Lung (tissue), 12 donors: ENCODE data around the gene TNN. TPM values are rescaled to one million over a fixed set of nuclear protein-coding genes. Genes with fewer than 3 reads are reported as not detected.

ENCODE experiments used
- ATAC-seq: fragments of 200-7000 bp; cut with Tn5 transposase; one replicate; pipeline ENCODE4 v1.9.1; 2020; ENCODE audit warnings: moderate number of reproducible peaks; ENCODE audit not compliant: insufficient read depth, low FRiP score
- DNase-seq, 3 donors: peaks; one replicate each; pipeline ENCODE4 v3.0.0-alpha.2; 2013 to 2017
- H3K27ac ChIP-seq, 2 donors: one replicate each; pipeline ENCODE4 v1.5.1; 2013; ENCODE audit warnings: mild to moderate bottlenecking in 2 of 2, moderate library complexity in 2 of 2, control low read depth in 1 of 2, inconsistent platforms in 1 of 2, low read depth in 1 of 2, low read length in 1 of 2
- H3K27me3 ChIP-seq, 3 donors: one replicate each; pipeline ENCODE4 v1.5.1; 2013; ENCODE audit warnings: low read length in 2 of 3; ENCODE audit not compliant: control insufficient read depth in 3 of 3, insufficient read depth in 3 of 3
- H3K36me3 ChIP-seq, 4 donors: one replicate each; pipeline ENCODE4 v1.5.1; 2013; ENCODE audit warnings: low read length in 4 of 4, mild to moderate bottlenecking in 1 of 4, moderate library complexity in 1 of 4; ENCODE audit not compliant: control insufficient read depth in 4 of 4, insufficient read depth in 4 of 4
- H3K4me1 ChIP-seq, 5 donors: one replicate each; pipeline ENCODE4 v1.5.1; 2013; ENCODE audit warnings: low read length in 5 of 5, mild to moderate bottlenecking in 2 of 5, moderate library complexity in 1 of 5; ENCODE audit not compliant: control insufficient read depth in 5 of 5, insufficient read depth in 5 of 5
- H3K4me3 ChIP-seq: one replicate; pipeline ENCODE4 v1.5.1; 2013; ENCODE audit warnings: mild to moderate bottlenecking, control low read depth, moderate library complexity
- H3K9ac ChIP-seq, 2 donors: one replicate each; pipeline ENCODE4 v1.5.1; 2013; ENCODE audit warnings: low read length in 2 of 2, control low read depth in 1 of 2; ENCODE audit not compliant: insufficient read depth in 1 of 2
- H3K9me3 ChIP-seq, 4 donors: one replicate each; pipeline ENCODE4 v1.5.1; 2013; ENCODE audit warnings: low read length in 3 of 4, mild to moderate bottlenecking in 1 of 4, moderate library complexity in 1 of 4; ENCODE audit not compliant: control insufficient read depth in 4 of 4, insufficient read depth in 3 of 4
- WGBS, 2 donors: extraction: QIAGEN DNeasy Blood & Tissue Kit; methylation state at CpG; one replicate each; pipeline ENCODE4 v1.1.7; 2013; 5-methylcytosine and 5-hydroxymethylcytosine counted together
- polyA plus RNA-seq, 2 donors: library from polyadenylated mRNA; stranded (reverse); fragments of 200-250 nt; gene quantifications; one replicate each; pipeline ENCODE4 v1.2.1, GENCODE V29; 2013
- total RNA-seq, 2 donors: library from RNA; depleted of rRNA in 1 of 2; stranded (reverse); fragments of >200 nt in 1 of 2; gene quantifications; one replicate each; pipeline ENCODE4 v1.2.1, GENCODE V29; 2014 to 2021
- TF ChIP-seq, protein P1 (sequence below): IDR thresholded peaks from 2 replicates; pipeline ENCODE4 v1.5.1; 2012; ENCODE audit warnings: mild to moderate bottlenecking; ENCODE audit errors: control extremely low read depth, extremely low read depth
- donor health status: control.
- donor health status: control.
- donor health status: Bipolar disorder and iron deficiency.
- donor health status: healthy.
- donor health status: DM: yes; HTN: yes; CAD: no.

The TNN gene
- total and polyA plus RNA-seq, 4 donors: 0.02 to 1.3 (median 0.04) TPM; not detected in 1

DNA sequence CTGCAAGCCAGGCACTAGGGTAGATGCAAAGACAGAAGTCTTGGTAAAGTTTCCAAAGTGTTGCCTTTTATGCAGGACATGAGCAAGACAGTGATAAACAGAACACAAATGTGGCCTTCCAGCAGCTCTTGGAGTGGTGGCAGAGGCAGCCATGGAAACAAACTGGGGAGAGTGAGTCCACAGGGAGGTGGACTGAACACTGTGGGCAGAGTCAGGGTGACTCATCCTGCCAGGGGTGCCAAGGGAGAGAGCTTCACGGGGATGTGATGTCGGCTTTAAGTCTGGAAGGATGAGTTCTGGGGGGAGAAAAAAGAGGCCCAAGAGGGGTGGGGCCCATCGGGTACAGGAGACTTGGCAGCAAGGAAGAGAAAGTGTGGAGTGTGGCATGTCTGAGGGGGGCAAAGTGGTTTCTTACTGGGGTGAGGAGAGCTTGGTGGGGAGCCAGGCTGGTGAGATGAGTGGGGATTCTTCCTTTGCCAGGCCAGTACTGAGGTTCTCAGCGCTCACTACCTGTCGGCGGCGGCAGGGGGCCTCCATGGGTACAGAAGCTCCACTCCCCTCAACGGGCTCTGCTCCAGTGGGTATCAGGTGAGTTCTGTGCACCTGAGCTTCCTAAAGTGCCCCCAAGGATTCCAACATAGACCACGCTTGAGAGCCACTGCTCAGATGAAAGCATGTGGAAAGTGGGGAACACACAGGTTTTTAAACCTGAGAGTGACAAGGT lies 83.1 kb downstream of the TNN start:
- no peak overlapping the region for H3K27ac ChIP-seq
- no peaks in the 10 kb centered on the region for H3K36me3 ChIP-seq
- ATAC-seq (no peak), DNase-seq (no peak)
- H3K9ac ChIP-seq: no peak overlapping the region
- H3K27me3 ChIP-seq: peaks cover 0 to 19% (median 18%) of the 10 kb centered on the region in 3 donors
- 75 to 79% methylated on average over 9 of the region's 9 CpGs for WGBS, 2 donors
- H3K4me1 ChIP-seq: peaks cover 0 to 6% (median 0%) of the 10 kb centered on the region in 5 donors
- no peaks in the 10 kb centered on the region for H3K9me3 ChIP-seq
- TF ChIP-seq, protein P1, sequence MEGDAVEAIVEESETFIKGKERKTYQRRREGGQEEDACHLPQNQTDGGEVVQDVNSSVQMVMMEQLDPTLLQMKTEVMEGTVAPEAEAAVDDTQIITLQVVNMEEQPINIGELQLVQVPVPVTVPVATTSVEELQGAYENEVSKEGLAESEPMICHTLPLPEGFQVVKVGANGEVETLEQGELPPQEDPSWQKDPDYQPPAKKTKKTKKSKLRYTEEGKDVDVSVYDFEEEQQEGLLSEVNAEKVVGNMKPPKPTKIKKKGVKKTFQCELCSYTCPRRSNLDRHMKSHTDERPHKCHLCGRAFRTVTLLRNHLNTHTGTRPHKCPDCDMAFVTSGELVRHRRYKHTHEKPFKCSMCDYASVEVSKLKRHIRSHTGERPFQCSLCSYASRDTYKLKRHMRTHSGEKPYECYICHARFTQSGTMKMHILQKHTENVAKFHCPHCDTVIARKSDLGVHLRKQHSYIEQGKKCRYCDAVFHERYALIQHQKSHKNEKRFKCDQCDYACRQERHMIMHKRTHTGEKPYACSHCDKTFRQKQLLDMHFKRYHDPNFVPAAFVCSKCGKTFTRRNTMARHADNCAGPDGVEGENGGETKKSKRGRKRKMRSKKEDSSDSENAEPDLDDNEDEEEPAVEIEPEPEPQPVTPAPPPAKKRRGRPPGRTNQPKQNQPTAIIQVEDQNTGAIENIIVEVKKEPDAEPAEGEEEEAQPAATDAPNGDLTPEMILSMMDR: no peak
- no peak overlapping the region for H3K4me3 ChIP-seq

GRCh38 chr1:175152006-175152652 lies 84.5 kb downstream of the TNN start:
- H3K9me3 ChIP-seq: no peaks in the 10 kb centered on the region
- H3K27ac ChIP-seq: no peak overlapping the region
- ATAC-seq: peak; percentile 61
- no peaks in the 10 kb centered on the region for H3K4me1 ChIP-seq
- 7 to 8% methylated on average over 15 of the region's 15 CpGs for WGBS, 2 donors
- TF ChIP-seq, protein P1: peak; percentile 93
- H3K9ac ChIP-seq: no peak overlapping the region
- H3K27me3 ChIP-seq: peaks cover 0 to 19% (median 18%) of the 10 kb centered on the region in 3 donors
- no peaks in the 10 kb centered on the region for H3K36me3 ChIP-seq
- peak; percentile 58 to 63 (median 61) for DNase-seq
- H3K4me3 ChIP-seq: no peak overlapping the region

DNA sequence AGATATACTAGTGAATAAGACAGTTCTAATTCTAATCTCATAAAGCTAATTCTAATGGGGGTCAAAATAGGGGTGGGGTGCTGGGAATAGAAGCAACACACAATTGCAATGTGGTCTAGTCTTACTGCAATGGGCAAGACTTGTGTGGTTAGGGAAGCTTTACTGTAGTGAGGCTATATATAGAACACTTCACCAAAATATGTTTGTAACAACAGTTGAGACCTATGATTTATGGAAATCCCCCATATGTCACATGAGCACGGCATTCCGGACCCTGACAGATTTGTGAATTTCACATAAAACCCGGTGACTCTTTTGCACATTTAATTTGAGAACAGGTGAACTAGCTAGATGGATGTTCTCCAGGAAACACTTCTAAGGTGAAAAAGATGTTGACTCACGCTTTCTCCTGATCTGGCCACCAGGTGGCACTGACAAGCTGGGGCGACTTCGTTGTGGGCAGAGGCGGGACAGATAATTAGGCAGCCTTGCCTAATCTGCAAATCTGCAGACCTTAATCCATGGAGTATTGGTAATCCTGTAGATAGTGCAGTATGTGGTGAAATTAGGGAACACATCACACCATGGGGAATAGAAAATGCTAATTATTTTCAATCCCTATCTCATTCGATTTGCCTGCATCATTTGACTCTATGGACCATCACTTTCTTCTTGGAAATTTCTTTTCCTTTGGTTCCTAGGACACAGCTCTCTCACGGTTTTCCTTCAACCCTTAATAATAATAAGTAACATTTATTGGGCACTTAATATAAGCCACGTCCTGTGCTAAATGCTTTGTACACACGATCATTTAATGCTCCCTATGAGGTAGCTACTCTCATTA lies 87.2 kb downstream of the TNN start:
- WGBS, 2 donors: 24 to 26% methylated on average over 11 of the region's 11 CpGs
- TF ChIP-seq, protein P1: peak; percentile 92
- ATAC-seq: no peak
- Histone ChIP-seq H3K36me3 (peaks cover 0 to 8% (median 4%) of the 10 kb centered on the region in 4 donors), H3K4me1 (no peaks in the 10 kb centered on the region), H3K4me3 (no peak overlapping the region), H3K9ac (no peak overlapping the region), H3K27ac (no peak overlapping the region), H3K9me3 (no peaks in the 10 kb centered on the region), H3K27me3 (peaks cover 0 to 19% (median 18%) of the 10 kb centered on the region in 3 donors)
- peak; percentile 64 to 74 (median 67) for DNase-seq
